WTC11 (cell line): ENCODE measurements around the gene TMEM218. TPM values are rescaled to one million over a fixed set of nuclear protein-coding genes. Genes with fewer than 3 reads are reported as not detected.

Experiments
- ATAC-seq: fragments of 200-7000 bp; cut with Tn5 transposase; 2 replicates; pipeline ENCODE4 v1.10.0; 2021; ENCODE audit warnings: mild to moderate bottlenecking, moderate library complexity
- CTCF ChIA-PET: fragments of 300-600 bp; sonication (Branson Sonifier 250); formaldehyde crosslinking; loops from one replicate; lab custom pipeline; 2021; ENCODE audit warnings: antibody characterized with exemption; lab: Charles Lee
- POLR2A ChIA-PET: fragments of 350-600 bp; sonication (Branson Sonifier 250); formaldehyde crosslinking; loops from one replicate; lab custom pipeline; 2021; ENCODE audit warnings: antibody characterized with exemption; lab: Charles Lee
- DNase-seq: peaks from one replicate; pipeline ENCODE4 v3.0.0; 2021; ENCODE audit warnings: low spot score
- H3K27ac Mint-ChIP-seq: 2 replicates; pipeline ENCODE4 v1.8.0; 2021; ENCODE audit warnings: mixed read lengths
- H3K27me3 Mint-ChIP-seq: 2 replicates; pipeline ENCODE4 v1.8.0; 2021; ENCODE audit warnings: low read depth, mild to moderate bottlenecking, moderate library complexity, mixed read lengths
- H3K36me3 Mint-ChIP-seq: 2 replicates; pipeline ENCODE4 v1.8.0; 2021; ENCODE audit warnings: mixed read lengths
- H3K4me1 Mint-ChIP-seq: 2 replicates; pipeline ENCODE4 v1.8.0; 2022; ENCODE audit warnings: mixed read lengths
- H3K4me3 Mint-ChIP-seq: 2 replicates; pipeline ENCODE4 v1.8.0; 2021; ENCODE audit warnings: mild to moderate bottlenecking, moderate library complexity, mixed read lengths
- H3K9me3 Mint-ChIP-seq: 2 replicates; pipeline ENCODE4 v1.8.0; 2021; ENCODE audit warnings: mixed read lengths
- AFF4 ChIP-seq: sonication (generic); formaldehyde crosslinking; IDR thresholded peaks from 2 replicates; pipeline ENCODE4 v1.8.1; 2023; ENCODE audit warnings: mild to moderate bottlenecking, missing genetic modification reagents, borderline replicate concordance
- ATF2 ChIP-seq: sonication (generic); formaldehyde crosslinking; IDR thresholded peaks from 2 replicates; pipeline ENCODE4 v1.8.1; 2022; ENCODE audit warnings: low read depth, missing genetic modification reagents, borderline replicate concordance
- CDX4 ChIP-seq: fragments of 250-450 bp; sonication (Bioruptor Pico); IDR thresholded peaks from 2 replicates; pipeline ENCODE4 v1.9.0; 2021; ENCODE audit warnings: moderate library complexity, mild to moderate bottlenecking, inconsistent platforms, borderline replicate concordance
- ERG ChIP-seq: fragments of 250-450 bp; sonication (Bioruptor Pico); IDR thresholded peaks from 2 replicates; pipeline ENCODE4 v1.8.0; 2021; ENCODE audit warnings: mild to moderate bottlenecking
- GABPB1 ChIP-seq: sonication (generic); formaldehyde crosslinking; IDR thresholded peaks from 2 replicates; pipeline ENCODE4 v1.8.1; 2023; ENCODE audit warnings: mild to moderate bottlenecking, missing genetic modification reagents
- GTF2I ChIP-seq: fragments of 250-450 bp; sonication (Bioruptor Pico); conservative IDR thresholded peaks from 2 replicates; pipeline ENCODE4 v1.4.0; 2021; ENCODE audit warnings: mild to moderate bottlenecking
- IRF1 ChIP-seq: sonication (generic); formaldehyde crosslinking; IDR thresholded peaks from 2 replicates; pipeline ENCODE4 v1.8.0; 2023; ENCODE audit warnings: missing genetic modification reagents
- IRF2 ChIP-seq: sonication (generic); formaldehyde crosslinking; IDR thresholded peaks from 2 replicates; pipeline ENCODE4 v1.8.0; 2022; ENCODE audit warnings: low read depth, missing genetic modification reagents, borderline replicate concordance
- KAT7 ChIP-seq: sonication (generic); formaldehyde crosslinking; IDR thresholded peaks from 2 replicates; pipeline ENCODE4 v1.8.1; 2023; ENCODE audit warnings: missing genetic modification reagents, mild to moderate bottlenecking, borderline replicate concordance
- NFE2L1 ChIP-seq: sonication (generic); formaldehyde crosslinking; IDR thresholded peaks from 2 replicates; pipeline ENCODE4 v1.8.1; 2023; ENCODE audit warnings: missing genetic modification reagents
- NR1H2 ChIP-seq: sonication (generic); formaldehyde crosslinking; IDR thresholded peaks from 2 replicates; pipeline ENCODE4 v1.9.0; 2021; ENCODE audit warnings: mild to moderate bottlenecking, moderate library complexity, missing genetic modification reagents
- PRDM15 ChIP-seq: sonication (generic); formaldehyde crosslinking; IDR thresholded peaks from 2 replicates; pipeline ENCODE4 v1.8.0; 2022; ENCODE audit warnings: missing genetic modification reagents
- SMAD3 ChIP-seq: sonication (generic); formaldehyde crosslinking; IDR thresholded peaks from 2 replicates; pipeline ENCODE4 v1.8.0; 2022; ENCODE audit warnings: missing genetic modification reagents, mild to moderate bottlenecking, borderline replicate concordance
- SMAD4 ChIP-seq: sonication (generic); formaldehyde crosslinking; IDR thresholded peaks from 2 replicates; pipeline ENCODE4 v1.8.0; 2022; ENCODE audit warnings: mild to moderate bottlenecking, missing genetic modification reagents
- TEAD4 ChIP-seq: sonication (generic); formaldehyde crosslinking; IDR thresholded peaks from 2 replicates; pipeline ENCODE4 v1.8.0; 2022; ENCODE audit warnings: mild to moderate bottlenecking, missing genetic modification reagents
- ZNF138 ChIP-seq: sonication (generic); formaldehyde crosslinking; conservative IDR thresholded peaks from 2 replicates; pipeline ENCODE4 v1.8.1; 2022; ENCODE audit warnings: mild to moderate bottlenecking, moderate library complexity, missing genetic modification reagents
- ZNF532 ChIP-seq: fragments of 250-450 bp; sonication (Bioruptor Pico); IDR thresholded peaks from 2 replicates; pipeline ENCODE4 v1.9.0; 2021; ENCODE audit warnings: mild to moderate bottlenecking, borderline replicate concordance
- total RNA-seq: library from RNA; stranded (reverse); gene quantifications from 3 replicates; pipeline ENCODE4 v1.2.3, GENCODE V29; 2021

The TMEM218 gene
- total RNA-seq, 1 experiment from 2014 or later: 10.3 TPM

GRCh38 chr11:125088576-125089455, 22.6 kb downstream of the TMEM218 start:
- Mint-ChIP-seq H3K9me3 (no peaks in the 10 kb centered on the region), H3K4me3 (no peak overlapping the region), H3K4me1 (peaks cover 20% of the 10 kb centered on the region), H3K36me3 (no peaks in the 10 kb centered on the region), H3K27ac (no peak overlapping the region), H3K27me3 (no peaks in the 10 kb centered on the region)
- CTCF ChIA-PET: interaction anchor here (0.8 to 5.3 kb wide), 8 partner anchors 25 to 341 kb away, joined by 3 to 128 read pairs (median 9); partner anchors contain the start of gene SLC37A2
- no peak for ATAC-seq
- TF ChIP-seq AFF4 (CRISPR knock-in tag) (no peak), ZNF532 (no peak), GTF2I (CRISPR knock-in tag) (no peak), NFE2L1 (CRISPR knock-in tag) (no peak), IRF2 (CRISPR knock-in tag) (no peak), SMAD4 (CRISPR knock-in tag) (no peak)
- POLR2A ChIA-PET: no interaction called here
- no peak for DNase-seq

GRCh38 chr11:125088123-125088522, 23.3 kb downstream of the TMEM218 start:
- Mint-ChIP-seq H3K36me3 (no peaks in the 10 kb centered on the region), H3K9me3 (no peaks in the 10 kb centered on the region), H3K27me3 (no peaks in the 10 kb centered on the region), H3K4me3 (no peak overlapping the region), H3K27ac (no peak overlapping the region), H3K4me1 (peaks cover 18% of the 10 kb centered on the region)
- no peak for DNase-seq
- ChIA-PET CTCF (interaction anchor here (1.3 to 2.0 kb wide), 2 partner anchors 258 to 341 kb away, joined by 4 read pairs; no protein-coding TSS in a partner anchor), POLR2A (no interaction called here)
- no peak for ATAC-seq
- TF ChIP-seq NR1H2 (CRISPR knock-in tag) (no peak), NFE2L1 (CRISPR knock-in tag) (no peak), PRDM15 (CRISPR knock-in tag) (no peak), CDX4 (CRISPR knock-in tag) (no peak), ERG (CRISPR knock-in tag) (no peak), ATF2 (no peak), IRF1 (CRISPR knock-in tag) (no peak), ZNF138 (CRISPR knock-in tag) (no peak), TEAD4 (CRISPR knock-in tag) (no peak), SMAD3 (CRISPR knock-in tag) (no peak), KAT7 (CRISPR knock-in tag) (no peak), GABPB1 (CRISPR knock-in tag) (no peak)
